Measurements from ENCODE around the gene PRKAR1B.

GRCh38 chr7:568031-568951, 158.8 kb downstream of the PRKAR1B start:
- TF ChIP-seq ZNF175 (tag by site-specific recombination; IDR thresholded peaks at IDR 0.05), result no peak
- no peak for TF ChIP-seq ZNF274 (IDR thresholded peaks at IDR 0.05; ENCODE audit: low read length)
- no peak for TF ChIP-seq ZNF274 (tag by site-specific recombination; IDR thresholded peaks at IDR 0.05; ENCODE audit: borderline replicate concordance)
- no peak for TF ChIP-seq CTCF (tag by site-specific recombination; IDR thresholded peaks at IDR 0.05)
